ENCODE measurements around the gene AKR1D1. TPM values are rescaled to one million over a fixed set of nuclear protein-coding genes. Genes with fewer than 3 reads are reported as not detected.
"Not testable (repeated sequence)": the region's sequence is repeated elsewhere in the genome, so short reads cannot be mapped to it uniquely, and the experiment has no call there.

Gene AKR1D1
- polyA plus RNA-seq, 4 donors, result 24.9 TPM; not detected in 3

DNA sequence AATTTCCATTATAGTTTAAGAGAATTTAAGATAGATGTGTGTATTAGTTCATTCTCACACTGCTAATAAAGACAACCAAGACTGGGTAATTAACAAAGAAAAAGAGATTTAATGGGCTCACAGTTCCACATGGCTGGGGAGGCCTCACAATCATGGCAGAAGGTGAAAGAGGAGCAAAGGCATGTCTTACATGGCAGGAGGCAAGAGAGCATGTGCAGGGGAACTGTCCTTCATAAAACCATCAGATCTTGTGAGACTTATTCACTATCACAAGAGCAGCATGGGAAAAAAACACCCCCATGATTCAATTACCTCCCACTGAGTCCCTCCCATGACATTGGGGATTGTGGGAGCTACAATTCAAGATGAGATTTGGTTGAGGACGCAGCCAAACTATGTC lies 473 bp upstream of the AKR1D1 start:
- not testable (repeated sequence) for H3K4me3 ChIP-seq (ENCODE audit: low read depth in 1 of 3, low read length in 3 of 3); H3K27ac ChIP-seq (ENCODE audit: low read depth in 1 of 3, low read length in 2 of 3); DNase-seq; H3K36me3 ChIP-seq (ENCODE audit: control insufficient read depth in 3 of 3, insufficient read depth in 2 of 3, low read depth in 1 of 3, low read length in 3 of 3); H3K27me3 ChIP-seq (ENCODE audit: control insufficient read depth in 3 of 3, insufficient read depth in 3 of 3, low read length in 3 of 3); H3K4me1 ChIP-seq (ENCODE audit: control insufficient read depth in 3 of 3, insufficient read depth in 2 of 3, low read depth in 1 of 3, low read length in 2 of 3); FAIRE-seq
- peaks cover 0 to 11% of the 10 kb centered on the region in 2 donors for H3K9me3 ChIP-seq (ENCODE audit: control insufficient read depth in 2 of 2, insufficient read depth in 1 of 2, low read depth in 1 of 2, low read length in 1 of 2)
- WGBS, 3 donors, result 87 to 96% (median 94%) methylated on average over 1 of the region's 1 CpG

DNA sequence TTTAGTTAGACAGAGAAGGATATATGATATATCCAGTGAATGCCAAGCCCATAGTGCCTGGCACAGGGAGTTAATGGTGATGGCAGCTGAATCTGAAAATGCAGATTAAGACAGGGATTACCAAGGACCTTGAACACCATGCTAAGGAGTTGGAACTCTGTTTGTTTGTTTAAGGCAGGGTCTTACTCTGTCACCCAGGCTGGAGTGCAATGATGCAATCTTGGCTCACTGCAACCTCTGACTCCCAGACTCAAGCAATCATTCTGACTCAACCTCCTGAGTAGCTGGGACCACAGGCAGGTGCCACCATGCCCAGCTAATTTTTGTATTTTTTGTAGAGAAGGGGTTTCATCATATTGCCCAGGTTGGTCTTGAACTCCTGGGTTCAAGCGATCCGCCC lies 1.6 kb downstream of the AKR1D1 start:
- Histone ChIP-seq H3K27ac (ENCODE audit: low read depth in 1 of 3, low read length in 2 of 3) (no peak overlapping the region), H3K9me3 (ENCODE audit: control insufficient read depth in 2 of 2, insufficient read depth in 1 of 2, low read depth in 1 of 2, low read length in 1 of 2) (peaks cover 0 to 11% of the 10 kb centered on the region in 2 donors), H3K36me3 (ENCODE audit: control insufficient read depth in 3 of 3, insufficient read depth in 2 of 3, low read depth in 1 of 3, low read length in 3 of 3) (no peaks in the 10 kb centered on the region), H3K4me3 (ENCODE audit: low read depth in 1 of 3, low read length in 3 of 3) (no peak overlapping the region), H3K27me3 (ENCODE audit: control insufficient read depth in 3 of 3, insufficient read depth in 3 of 3, low read length in 3 of 3) (no peaks in the 10 kb centered on the region), H3K4me1 (ENCODE audit: control insufficient read depth in 3 of 3, insufficient read depth in 2 of 3, low read depth in 1 of 3, low read length in 2 of 3) (no peaks in the 10 kb centered on the region)
- no peak for FAIRE-seq
- 97 to 99% (median 97%) methylated on average over 2 of the region's 2 CpGs for WGBS, 3 donors
- DNase-seq, result peak; percentile 5 to 11

DNA sequence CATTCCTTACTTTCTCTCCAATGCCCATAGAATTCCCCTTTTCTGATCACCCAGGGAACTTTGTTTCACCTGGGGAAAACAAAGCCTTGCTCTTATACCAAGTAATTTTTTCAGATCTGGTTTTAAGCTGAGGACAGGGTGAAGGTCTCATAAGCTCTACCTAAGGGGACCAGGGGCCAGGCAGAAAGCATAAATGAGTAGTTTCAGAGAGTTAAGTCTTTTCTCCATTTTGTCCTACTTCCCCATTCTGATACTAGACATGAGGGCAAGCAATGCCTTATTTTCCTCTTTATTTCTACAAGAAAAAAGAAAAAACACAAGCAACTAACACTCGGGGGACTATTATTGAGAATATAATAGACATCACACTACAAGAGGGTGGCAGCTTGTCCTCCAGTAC lies 2.9 kb downstream of the AKR1D1 start:
- DNase-seq, result no peak
- H3K4me1 ChIP-seq (ENCODE audit: control insufficient read depth in 3 of 3, insufficient read depth in 2 of 3, low read depth in 1 of 3, low read length in 2 of 3), result no peaks in the 10 kb centered on the region
- peaks cover 0 to 11% of the 10 kb centered on the region in 2 donors for H3K9me3 ChIP-seq (ENCODE audit: control insufficient read depth in 2 of 2, insufficient read depth in 1 of 2, low read depth in 1 of 2, low read length in 1 of 2)
- WGBS, 3 donors, result 84 to 100% (median 96%) methylated on average over 1 of the region's 1 CpG
- no peak overlapping the region for H3K27ac ChIP-seq (ENCODE audit: low read depth in 1 of 3, low read length in 2 of 3)
- no peak overlapping the region for H3K4me3 ChIP-seq (ENCODE audit: low read depth in 1 of 3, low read length in 3 of 3)
- FAIRE-seq, result no peak
- no peaks in the 10 kb centered on the region for H3K27me3 ChIP-seq (ENCODE audit: control insufficient read depth in 3 of 3, insufficient read depth in 3 of 3, low read length in 3 of 3)
- no peaks in the 10 kb centered on the region for H3K36me3 ChIP-seq (ENCODE audit: control insufficient read depth in 3 of 3, insufficient read depth in 2 of 3, low read depth in 1 of 3, low read length in 3 of 3)

DNA sequence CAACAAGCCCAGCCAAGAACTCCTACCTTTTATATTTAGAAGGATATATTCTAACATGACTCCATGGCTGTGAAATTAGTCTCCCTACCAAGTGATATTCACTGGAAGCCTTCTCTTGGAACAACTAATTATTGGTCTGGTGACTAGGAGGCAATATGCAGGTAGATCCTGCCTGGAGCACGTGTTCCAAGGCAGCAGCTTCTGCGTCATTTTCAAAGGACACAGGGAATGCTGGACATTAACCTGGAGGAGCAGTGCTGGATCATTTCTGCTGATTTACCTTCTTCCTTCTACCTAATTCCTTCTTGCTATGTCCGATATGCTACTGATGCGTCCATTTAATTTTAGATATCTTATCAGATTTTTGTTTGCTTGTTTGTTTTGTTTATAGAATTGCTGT lies 5.6 kb downstream of the AKR1D1 start:
- WGBS, 3 donors, result 79 to 91% (median 82%) methylated on average over 4 of the region's 4 CpGs
- H3K4me1 ChIP-seq (ENCODE audit: control insufficient read depth in 3 of 3, insufficient read depth in 2 of 3, low read depth in 1 of 3, low read length in 2 of 3), result no peaks in the 10 kb centered on the region
- H3K9me3 ChIP-seq (ENCODE audit: control insufficient read depth in 2 of 2, insufficient read depth in 1 of 2, low read depth in 1 of 2, low read length in 1 of 2), result no peaks in the 10 kb centered on the region
- H3K4me3 ChIP-seq (ENCODE audit: low read depth in 1 of 3, low read length in 3 of 3), result no peak overlapping the region
- no peak overlapping the region for H3K27ac ChIP-seq (ENCODE audit: low read depth in 1 of 3, low read length in 2 of 3)
- H3K27me3 ChIP-seq (ENCODE audit: control insufficient read depth in 3 of 3, insufficient read depth in 3 of 3, low read length in 3 of 3), result no peaks in the 10 kb centered on the region
- H3K36me3 ChIP-seq (ENCODE audit: control insufficient read depth in 3 of 3, insufficient read depth in 2 of 3, low read depth in 1 of 3, low read length in 3 of 3), result no peaks in the 10 kb centered on the region
- FAIRE-seq (no peak), DNase-seq (no peak)

DNA sequence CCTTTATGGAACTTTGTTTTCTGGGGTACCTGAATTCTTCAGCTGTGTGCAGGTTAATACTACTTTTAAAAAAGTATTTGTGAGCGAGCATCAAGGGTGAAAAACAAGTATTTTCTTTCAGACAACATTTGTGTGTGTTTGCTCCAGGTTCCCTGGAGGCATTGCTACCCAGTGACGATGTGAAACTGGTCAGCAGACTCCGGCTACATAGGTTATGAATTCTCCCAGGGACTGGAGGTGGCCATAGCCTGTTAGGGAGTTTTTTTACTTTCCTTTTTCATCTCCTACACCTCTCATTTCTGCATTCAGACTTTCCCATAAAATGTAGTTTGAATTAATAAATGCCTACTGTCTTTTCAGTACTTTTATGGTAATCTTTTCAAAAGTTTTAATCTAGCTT lies 7.6 kb downstream of the AKR1D1 start:
- H3K4me1 ChIP-seq (ENCODE audit: control insufficient read depth in 3 of 3, insufficient read depth in 2 of 3, low read depth in 1 of 3, low read length in 2 of 3), result no peaks in the 10 kb centered on the region

DNA sequence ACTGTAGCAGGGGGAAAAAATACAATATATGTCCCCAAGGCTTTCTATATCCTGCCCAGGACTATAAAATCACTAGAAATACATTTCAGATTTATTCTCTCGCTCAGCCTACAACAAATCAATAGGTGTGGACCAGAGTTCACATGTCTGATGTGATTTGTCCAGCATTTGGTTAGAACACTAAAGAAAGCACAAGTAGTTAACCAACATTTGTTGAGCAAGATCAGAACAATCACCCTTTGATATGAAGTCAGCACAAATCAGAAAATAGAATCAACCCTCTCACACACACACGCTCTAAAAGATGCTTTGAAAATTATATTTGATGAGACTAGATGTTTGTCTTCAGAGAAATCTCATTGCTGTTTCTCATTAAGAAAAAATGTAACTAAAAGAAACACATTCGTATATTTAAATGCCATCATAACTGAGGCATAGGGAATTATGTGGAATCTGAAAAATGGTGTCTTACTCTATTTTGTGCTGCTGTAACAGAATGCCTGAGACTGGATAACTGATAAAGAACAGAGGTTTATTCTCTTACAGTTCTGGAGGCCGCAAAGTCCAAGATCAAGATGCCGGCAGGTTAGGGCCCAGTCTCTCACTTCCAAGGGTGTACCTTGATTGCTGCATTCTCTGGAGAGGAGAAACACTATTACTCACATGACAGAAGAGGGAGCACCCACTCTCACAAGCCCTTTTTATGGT lies 10.5 kb downstream of the AKR1D1 start:
- WGBS, 3 donors, result 82 to 90% (median 86%) methylated on average over 5 of the region's 5 CpGs
- no peak for DNase-seq
- H3K9me3 ChIP-seq (ENCODE audit: control insufficient read depth in 2 of 2, insufficient read depth in 1 of 2, low read depth in 1 of 2, low read length in 1 of 2), result peaks cover 0 to 3% of the 10 kb centered on the region in 2 donors
- peaks cover 0 to 2% (median 0%) of the 10 kb centered on the region in 3 donors for H3K4me1 ChIP-seq (ENCODE audit: control insufficient read depth in 3 of 3, insufficient read depth in 2 of 3, low read depth in 1 of 3, low read length in 2 of 3)
- FAIRE-seq, result no peak
- H3K4me3 ChIP-seq (ENCODE audit: low read depth in 1 of 3, low read length in 3 of 3), result no peak overlapping the region
- no peak overlapping the region for H3K27ac ChIP-seq (ENCODE audit: low read depth in 1 of 3, low read length in 2 of 3)
- H3K36me3 ChIP-seq (ENCODE audit: control insufficient read depth in 3 of 3, insufficient read depth in 2 of 3, low read depth in 1 of 3, low read length in 3 of 3), result no peaks in the 10 kb centered on the region
- H3K27me3 ChIP-seq (ENCODE audit: control insufficient read depth in 3 of 3, insufficient read depth in 3 of 3, low read length in 3 of 3), result no peaks in the 10 kb centered on the region

More for the DNA sequence above, 7.6 kb downstream of the AKR1D1 start:
- 53 to 86% (median 70%) methylated on average over 3 of the region's 3 CpGs for WGBS, 3 donors
- H3K27me3 ChIP-seq (ENCODE audit: control insufficient read depth in 3 of 3, insufficient read depth in 3 of 3, low read length in 3 of 3), result no peaks in the 10 kb centered on the region
- H3K9me3 ChIP-seq (ENCODE audit: control insufficient read depth in 2 of 2, insufficient read depth in 1 of 2, low read depth in 1 of 2, low read length in 1 of 2), result peaks cover 0 to 3% of the 10 kb centered on the region in 2 donors
- FAIRE-seq (no peak), DNase-seq (no peak)
- no peak overlapping the region for H3K4me3 ChIP-seq (ENCODE audit: low read depth in 1 of 3, low read length in 3 of 3)
- H3K36me3 ChIP-seq (ENCODE audit: control insufficient read depth in 3 of 3, insufficient read depth in 2 of 3, low read depth in 1 of 3, low read length in 3 of 3), result no peaks in the 10 kb centered on the region
- H3K27ac ChIP-seq (ENCODE audit: low read depth in 1 of 3, low read length in 2 of 3), result no peak overlapping the region

DNA sequence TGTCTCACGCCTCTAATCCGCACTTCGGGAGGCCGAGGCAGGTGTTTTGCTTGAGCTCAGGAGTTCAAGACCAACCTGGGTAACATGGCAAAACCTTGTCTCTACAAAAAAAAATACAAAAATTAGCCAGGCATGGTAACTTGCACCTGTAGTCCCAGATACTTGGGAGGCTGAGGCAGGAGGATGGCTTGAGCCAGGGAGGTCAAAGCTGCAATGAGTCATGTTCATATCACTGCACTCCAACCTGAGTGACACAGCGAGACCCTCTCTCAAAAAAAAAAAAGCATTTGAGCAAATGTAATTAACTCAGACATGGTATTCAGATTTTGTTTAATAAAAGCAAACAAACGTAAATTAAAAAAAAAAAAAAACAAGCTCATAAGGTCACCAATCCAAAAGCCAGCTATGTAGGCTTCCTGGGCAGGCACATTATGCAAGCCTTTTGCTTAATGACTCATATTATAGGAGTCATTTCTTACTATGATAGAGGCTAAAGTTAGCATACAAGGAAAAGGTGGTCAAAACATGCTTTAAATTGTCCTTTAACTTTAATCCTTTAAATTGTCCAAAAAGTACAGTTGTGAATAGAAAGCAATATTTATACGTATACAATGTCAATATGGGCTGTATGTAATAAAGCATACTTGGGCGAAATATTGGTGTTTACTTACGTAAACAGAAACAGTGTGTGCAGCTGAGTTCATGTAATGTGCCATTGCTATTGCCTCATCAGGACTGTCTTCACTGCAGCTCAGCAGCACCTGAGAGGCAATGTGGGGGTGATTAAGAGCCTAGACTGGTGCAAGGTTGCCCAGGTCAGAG lies 13.0 kb downstream of the AKR1D1 start:
- Histone ChIP-seq H3K9me3 (ENCODE audit: control insufficient read depth in 2 of 2, insufficient read depth in 1 of 2, low read depth in 1 of 2, low read length in 1 of 2) (peaks cover 0 to 3% of the 10 kb centered on the region in 2 donors), H3K27ac (ENCODE audit: low read depth in 1 of 3, low read length in 2 of 3) (peak overlapping the region in 1 of 3 donors; percentile 7), H3K4me3 (ENCODE audit: low read depth in 1 of 3, low read length in 3 of 3) (no peak overlapping the region), H3K36me3 (ENCODE audit: control insufficient read depth in 3 of 3, insufficient read depth in 2 of 3, low read depth in 1 of 3, low read length in 3 of 3) (no peaks in the 10 kb centered on the region), H3K27me3 (ENCODE audit: control insufficient read depth in 3 of 3, insufficient read depth in 3 of 3, low read length in 3 of 3) (no peaks in the 10 kb centered on the region), H3K4me1 (ENCODE audit: control insufficient read depth in 3 of 3, insufficient read depth in 2 of 3, low read depth in 1 of 3, low read length in 2 of 3) (peaks cover 0 to 2% (median 0%) of the 10 kb centered on the region in 3 donors)
- FAIRE-seq, result no peak
- DNase-seq, result peak in 1 of 2 donors; percentile 38
- 91 to 92% (median 91%) methylated on average over 9 of the region's 9 CpGs for WGBS, 3 donors

DNA sequence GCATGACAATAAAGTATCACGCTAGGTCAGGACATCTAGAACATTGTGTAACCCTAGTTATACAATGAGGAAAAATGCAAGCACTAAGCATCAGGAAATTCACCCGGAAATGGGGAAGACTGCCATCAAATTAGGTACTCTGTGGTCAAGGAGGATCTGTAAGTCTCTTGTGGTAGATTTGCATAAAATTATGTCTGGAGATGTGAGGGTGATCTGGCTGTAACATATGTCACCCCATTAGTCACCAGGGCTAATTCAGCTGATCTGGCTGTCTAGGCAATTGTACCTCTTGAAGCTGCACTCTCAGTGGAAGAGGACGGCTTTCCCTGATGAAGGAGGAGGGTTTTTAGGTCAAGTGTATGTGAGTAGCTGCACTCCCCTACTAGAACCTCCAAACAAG lies 14.8 kb downstream of the AKR1D1 start:
- Histone ChIP-seq H3K27me3 (ENCODE audit: control insufficient read depth in 3 of 3, insufficient read depth in 3 of 3, low read length in 3 of 3) (no peaks in the 10 kb centered on the region), H3K4me1 (ENCODE audit: control insufficient read depth in 3 of 3, insufficient read depth in 2 of 3, low read depth in 1 of 3, low read length in 2 of 3) (peaks cover 0 to 7% (median 0%) of the 10 kb centered on the region in 3 donors), H3K4me3 (ENCODE audit: low read depth in 1 of 3, low read length in 3 of 3) (no peak overlapping the region), H3K36me3 (ENCODE audit: control insufficient read depth in 3 of 3, insufficient read depth in 2 of 3, low read depth in 1 of 3, low read length in 3 of 3) (no peaks in the 10 kb centered on the region), H3K27ac (ENCODE audit: low read depth in 1 of 3, low read length in 2 of 3) (no peak overlapping the region), H3K9me3 (ENCODE audit: control insufficient read depth in 2 of 2, insufficient read depth in 1 of 2, low read depth in 1 of 2, low read length in 1 of 2) (peaks cover 0 to 9% of the 10 kb centered on the region in 2 donors)
- FAIRE-seq (no peak), DNase-seq (peak in 1 of 2 donors; percentile 19)
- WGBS, 3 donors, result 76 to 78% (median 77%) methylated on average over 3 of the region's 3 CpGs
